K562 (cell line): ENCODE data around the gene UTP15. TPM values are rescaled to one million over a fixed set of nuclear protein-coding genes. Genes with fewer than 3 reads are reported as not detected.

Experiments
- CBX2 ChIP-seq: fragments of 200-600 bp; sonication (generic); IDR thresholded peaks from one replicate; pipeline ENCODE4 v1.6.1; 2012; ENCODE audit warnings: mild to moderate bottlenecking, low read length, inconsistent platforms; ENCODE audit not compliant: insufficient read depth, poor library complexity, severe bottlenecking
- CHD4 ChIP-seq: fragments of 200-600 bp; sonication (generic); IDR thresholded peaks from 3 replicates; pipeline ENCODE4 v1.6.1; 2012; ENCODE audit warnings: low read depth, mild to moderate bottlenecking, mixed read lengths, low read length, inconsistent platforms; ENCODE audit not compliant: insufficient read depth, insufficient replicate concordance, poor library complexity, severe bottlenecking
- HCFC1 ChIP-seq: IDR thresholded peaks from 2 replicates; pipeline ENCODE4 v1.6.1; 2012; ENCODE audit warnings: low read depth, low read length, improper control_type of control experiment
- HDGF ChIP-seq: fragments of 450-650 bp; IDR thresholded peaks from 2 replicates; pipeline ENCODE4 v1.6.1; 2016
- MIER1 ChIP-seq: fragments of 450-650 bp; IDR thresholded peaks from 2 replicates; pipeline ENCODE4 v1.6.1; 2016; ENCODE audit warnings: antibody characterized with exemption, mild to moderate bottlenecking, low read depth
- POLR3A ChIP-seq: IDR thresholded peaks from 2 replicates; pipeline ENCODE4 v1.6.1; 2011; ENCODE audit warnings: borderline replicate concordance, mild to moderate bottlenecking, moderate library complexity; ENCODE audit not compliant: insufficient read length, insufficient read depth; ENCODE audit errors: extremely low read depth
- PYGO2 ChIP-seq: fragments of 450-650 bp; IDR thresholded peaks from 2 replicates; pipeline ENCODE4 v1.6.1; 2016; ENCODE audit warnings: mild to moderate bottlenecking, missing genetic modification characterization, moderate library complexity, missing compliant biosample characterization
- SREBF2 ChIP-seq: sonication (generic); formaldehyde crosslinking; IDR thresholded peaks from 2 replicates; pipeline ENCODE4 v1.4.0; 2020; ENCODE audit warnings: mild to moderate bottlenecking, missing genetic modification reagents
- THRAP3 ChIP-seq: fragments of 450-650 bp; IDR thresholded peaks from 2 replicates; pipeline ENCODE4 v1.6.1; 2016; ENCODE audit warnings: mild to moderate bottlenecking, inconsistent platforms, borderline replicate concordance
- ZFP30 ChIP-seq: fragments of 250-450 bp; sonication (Bioruptor Pico); IDR thresholded peaks from 2 replicates; pipeline ENCODE4 v1.8.0; 2022; ENCODE audit warnings: moderate library complexity, mild to moderate bottlenecking, inconsistent platforms, borderline replicate concordance
- polyA plus RNA-seq, 8 experiments: library from polyadenylated mRNA; depleted of rRNA in 4 of 8; stranded (reverse) in 5 of 8; unstranded in 3 of 8; fragments of >200 nt; fragmentation: Nextera tagmentation in 2 of 8; fragmentation: Illumina TruSeq in 1 of 8; extraction: Ambion mirVana in 2 of 8; extraction: Trizol in 1 of 8; gene quantifications; 2 replicates each; pipeline versions ENCODE4 v1.2.1 to v1.2.3, GENCODE V29; 2011 to 2014; ENCODE audit warnings: inconsistent platforms in 1 of 8, missing spikeins in 1 of 8
- total RNA-seq, 7 experiments: library from RNA; depleted of rRNA in 6 of 7; stranded (reverse); fragments of >200 nt in 6 of 7; fragmentation: Illumina TruSeq in 2 of 7; extraction: Trizol in 2 of 7; gene quantifications; 2 replicates each; pipeline versions ENCODE4 v1.2.1 to v1.2.3, GENCODE V29; 2011 to 2021; ENCODE audit warnings: low replicate concordance in 1 of 7
- TF ChIP-seq, protein P1 (sequence below): sonication (generic); formaldehyde crosslinking; IDR thresholded peaks from 2 replicates; pipeline ENCODE4 v1.8.0; 2023; ENCODE audit warnings: mild to moderate bottlenecking, missing genetic modification reagents
- TF ChIP-seq, protein P2 (sequence below): fragments of 450-650 bp; formaldehyde crosslinking; IDR thresholded peaks from 2 replicates; pipeline ENCODE4 v1.4.0; 2020; ENCODE audit warnings: mild to moderate bottlenecking, moderate library complexity
- TF ChIP-seq, protein P3 (sequence below), 2 experiments: fragments of 450-650 bp; IDR thresholded peaks; 2 replicates each; pipeline ENCODE4 v1.6.1; 2018; ENCODE audit warnings: mild to moderate bottlenecking in 2 of 2, low read depth in 1 of 2; ENCODE audit not compliant: partially characterized antibody in 2 of 2
- TF ChIP-seq, protein P4 (sequence below): fragments of 450-650 bp; formaldehyde crosslinking; IDR thresholded peaks from 2 replicates; pipeline ENCODE4 v1.4.0; 2022; ENCODE audit warnings: missing genetic modification characterization
- TF ChIP-seq, protein P5 (sequence below): fragments of 450-650 bp; IDR thresholded peaks from 2 replicates; pipeline ENCODE4 v1.6.1; 2014; ENCODE audit warnings: low read depth, mild to moderate bottlenecking, moderate library complexity, borderline replicate concordance

Gene UTP15
- total and polyA plus RNA-seq, 9 of the 15 experiments (the other 6 are each of a cell fraction or from before 2014, with no cell fraction given): 28.1 to 49.3 (median 37.0) TPM

DNA sequence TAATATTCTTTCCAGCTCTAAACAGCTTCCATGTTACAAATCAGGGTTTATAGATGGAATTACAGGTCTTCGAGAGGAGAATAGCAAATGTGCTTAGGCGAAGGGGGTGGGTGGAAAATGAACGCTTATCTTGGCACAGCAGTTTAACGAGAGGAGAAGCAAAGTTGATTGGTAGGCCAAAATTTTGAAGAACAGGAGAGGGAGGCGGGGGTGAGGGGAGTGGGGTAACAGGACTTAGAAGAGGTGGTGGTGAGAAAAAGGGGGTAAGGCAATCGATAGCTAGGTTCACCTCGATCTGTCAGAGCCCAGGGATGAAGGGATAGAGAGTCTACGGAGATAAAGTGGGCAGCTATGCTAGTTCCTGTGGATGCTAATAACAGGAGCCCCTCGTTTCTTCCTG is 868 bp upstream of the UTP15 start (continued):
- TF ChIP-seq CBX2: no peak
- TF ChIP-seq CHD4: no peak
- TF ChIP-seq HDGF: 0 out of 2 replicates have a peak, but pooled peaks have one; percentile 35
- TF ChIP-seq, protein P1, sequence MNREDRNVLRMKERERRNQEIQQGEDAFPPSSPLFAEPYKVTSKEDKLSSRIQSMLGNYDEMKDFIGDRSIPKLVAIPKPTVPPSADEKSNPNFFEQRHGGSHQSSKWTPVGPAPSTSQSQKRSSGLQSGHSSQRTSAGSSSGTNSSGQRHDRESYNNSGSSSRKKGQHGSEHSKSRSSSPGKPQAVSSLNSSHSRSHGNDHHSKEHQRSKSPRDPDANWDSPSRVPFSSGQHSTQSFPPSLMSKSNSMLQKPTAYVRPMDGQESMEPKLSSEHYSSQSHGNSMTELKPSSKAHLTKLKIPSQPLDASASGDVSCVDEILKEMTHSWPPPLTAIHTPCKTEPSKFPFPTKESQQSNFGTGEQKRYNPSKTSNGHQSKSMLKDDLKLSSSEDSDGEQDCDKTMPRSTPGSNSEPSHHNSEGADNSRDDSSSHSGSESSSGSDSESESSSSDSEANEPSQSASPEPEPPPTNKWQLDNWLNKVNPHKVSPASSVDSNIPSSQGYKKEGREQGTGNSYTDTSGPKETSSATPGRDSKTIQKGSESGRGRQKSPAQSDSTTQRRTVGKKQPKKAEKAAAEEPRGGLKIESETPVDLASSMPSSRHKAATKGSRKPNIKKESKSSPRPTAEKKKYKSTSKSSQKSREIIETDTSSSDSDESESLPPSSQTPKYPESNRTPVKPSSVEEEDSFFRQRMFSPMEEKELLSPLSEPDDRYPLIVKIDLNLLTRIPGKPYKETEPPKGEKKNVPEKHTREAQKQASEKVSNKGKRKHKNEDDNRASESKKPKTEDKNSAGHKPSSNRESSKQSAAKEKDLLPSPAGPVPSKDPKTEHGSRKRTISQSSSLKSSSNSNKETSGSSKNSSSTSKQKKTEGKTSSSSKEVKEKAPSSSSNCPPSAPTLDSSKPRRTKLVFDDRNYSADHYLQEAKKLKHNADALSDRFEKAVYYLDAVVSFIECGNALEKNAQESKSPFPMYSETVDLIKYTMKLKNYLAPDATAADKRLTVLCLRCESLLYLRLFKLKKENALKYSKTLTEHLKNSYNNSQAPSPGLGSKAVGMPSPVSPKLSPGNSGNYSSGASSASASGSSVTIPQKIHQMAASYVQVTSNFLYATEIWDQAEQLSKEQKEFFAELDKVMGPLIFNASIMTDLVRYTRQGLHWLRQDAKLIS (CRISPR knock-in tag): no peak
- TF ChIP-seq, protein P2, sequence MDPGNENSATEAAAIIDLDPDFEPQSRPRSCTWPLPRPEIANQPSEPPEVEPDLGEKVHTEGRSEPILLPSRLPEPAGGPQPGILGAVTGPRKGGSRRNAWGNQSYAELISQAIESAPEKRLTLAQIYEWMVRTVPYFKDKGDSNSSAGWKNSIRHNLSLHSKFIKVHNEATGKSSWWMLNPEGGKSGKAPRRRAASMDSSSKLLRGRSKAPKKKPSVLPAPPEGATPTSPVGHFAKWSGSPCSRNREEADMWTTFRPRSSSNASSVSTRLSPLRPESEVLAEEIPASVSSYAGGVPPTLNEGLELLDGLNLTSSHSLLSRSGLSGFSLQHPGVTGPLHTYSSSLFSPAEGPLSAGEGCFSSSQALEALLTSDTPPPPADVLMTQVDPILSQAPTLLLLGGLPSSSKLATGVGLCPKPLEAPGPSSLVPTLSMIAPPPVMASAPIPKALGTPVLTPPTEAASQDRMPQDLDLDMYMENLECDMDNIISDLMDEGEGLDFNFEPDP (CRISPR knock-in tag): no peak
- TF ChIP-seq ZFP30 (CRISPR knock-in tag): no peak
- TF ChIP-seq THRAP3: no peak
- no peak for TF ChIP-seq PYGO2
- no peak for TF ChIP-seq MIER1
- TF ChIP-seq, protein P3, sequence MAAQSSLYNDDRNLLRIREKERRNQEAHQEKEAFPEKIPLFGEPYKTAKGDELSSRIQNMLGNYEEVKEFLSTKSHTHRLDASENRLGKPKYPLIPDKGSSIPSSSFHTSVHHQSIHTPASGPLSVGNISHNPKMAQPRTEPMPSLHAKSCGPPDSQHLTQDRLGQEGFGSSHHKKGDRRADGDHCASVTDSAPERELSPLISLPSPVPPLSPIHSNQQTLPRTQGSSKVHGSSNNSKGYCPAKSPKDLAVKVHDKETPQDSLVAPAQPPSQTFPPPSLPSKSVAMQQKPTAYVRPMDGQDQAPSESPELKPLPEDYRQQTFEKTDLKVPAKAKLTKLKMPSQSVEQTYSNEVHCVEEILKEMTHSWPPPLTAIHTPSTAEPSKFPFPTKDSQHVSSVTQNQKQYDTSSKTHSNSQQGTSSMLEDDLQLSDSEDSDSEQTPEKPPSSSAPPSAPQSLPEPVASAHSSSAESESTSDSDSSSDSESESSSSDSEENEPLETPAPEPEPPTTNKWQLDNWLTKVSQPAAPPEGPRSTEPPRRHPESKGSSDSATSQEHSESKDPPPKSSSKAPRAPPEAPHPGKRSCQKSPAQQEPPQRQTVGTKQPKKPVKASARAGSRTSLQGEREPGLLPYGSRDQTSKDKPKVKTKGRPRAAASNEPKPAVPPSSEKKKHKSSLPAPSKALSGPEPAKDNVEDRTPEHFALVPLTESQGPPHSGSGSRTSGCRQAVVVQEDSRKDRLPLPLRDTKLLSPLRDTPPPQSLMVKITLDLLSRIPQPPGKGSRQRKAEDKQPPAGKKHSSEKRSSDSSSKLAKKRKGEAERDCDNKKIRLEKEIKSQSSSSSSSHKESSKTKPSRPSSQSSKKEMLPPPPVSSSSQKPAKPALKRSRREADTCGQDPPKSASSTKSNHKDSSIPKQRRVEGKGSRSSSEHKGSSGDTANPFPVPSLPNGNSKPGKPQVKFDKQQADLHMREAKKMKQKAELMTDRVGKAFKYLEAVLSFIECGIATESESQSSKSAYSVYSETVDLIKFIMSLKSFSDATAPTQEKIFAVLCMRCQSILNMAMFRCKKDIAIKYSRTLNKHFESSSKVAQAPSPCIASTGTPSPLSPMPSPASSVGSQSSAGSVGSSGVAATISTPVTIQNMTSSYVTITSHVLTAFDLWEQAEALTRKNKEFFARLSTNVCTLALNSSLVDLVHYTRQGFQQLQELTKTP (IDR thresholded peaks at IDR 0.05; ENCODE audit: low read depth in 1 of 2, partially characterized antibody in 2 of 2): no peak
- no peak for TF ChIP-seq SREBF2 (CRISPR knock-in tag)
- no peak for TF ChIP-seq HCFC1
- TF ChIP-seq, protein P4, sequence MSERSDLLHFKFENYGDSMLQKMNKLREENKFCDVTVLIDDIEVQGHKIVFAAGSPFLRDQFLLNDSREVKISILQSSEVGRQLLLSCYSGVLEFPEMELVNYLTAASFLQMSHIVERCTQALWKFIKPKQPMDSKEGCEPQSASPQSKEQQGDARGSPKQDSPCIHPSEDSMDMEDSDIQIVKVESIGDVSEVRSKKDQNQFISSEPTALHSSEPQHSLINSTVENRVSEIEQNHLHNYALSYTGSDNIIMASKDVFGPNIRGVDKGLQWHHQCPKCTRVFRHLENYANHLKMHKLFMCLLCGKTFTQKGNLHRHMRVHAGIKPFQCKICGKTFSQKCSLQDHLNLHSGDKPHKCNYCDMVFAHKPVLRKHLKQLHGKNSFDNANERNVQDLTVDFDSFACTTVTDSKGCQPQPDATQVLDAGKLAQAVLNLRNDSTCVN (CRISPR knock-in tag): 0 out of 2 replicates have a peak, but pooled peaks have one; percentile 34
- TF ChIP-seq POLR3A: no peak
- TF ChIP-seq, protein P5, sequence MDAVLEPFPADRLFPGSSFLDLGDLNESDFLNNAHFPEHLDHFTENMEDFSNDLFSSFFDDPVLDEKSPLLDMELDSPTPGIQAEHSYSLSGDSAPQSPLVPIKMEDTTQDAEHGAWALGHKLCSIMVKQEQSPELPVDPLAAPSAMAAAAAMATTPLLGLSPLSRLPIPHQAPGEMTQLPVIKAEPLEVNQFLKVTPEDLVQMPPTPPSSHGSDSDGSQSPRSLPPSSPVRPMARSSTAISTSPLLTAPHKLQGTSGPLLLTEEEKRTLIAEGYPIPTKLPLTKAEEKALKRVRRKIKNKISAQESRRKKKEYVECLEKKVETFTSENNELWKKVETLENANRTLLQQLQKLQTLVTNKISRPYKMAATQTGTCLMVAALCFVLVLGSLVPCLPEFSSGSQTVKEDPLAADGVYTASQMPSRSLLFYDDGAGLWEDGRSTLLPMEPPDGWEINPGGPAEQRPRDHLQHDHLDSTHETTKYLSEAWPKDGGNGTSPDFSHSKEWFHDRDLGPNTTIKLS: no peak
